ENCODE results near the gene KTN1.

KTN1 gene

GRCh38 chr14:55547650-55548315 lies 32.2 kb upstream of the KTN1 start:
- DNase-seq (ENCODE audit: low read depth) = no peak
- no peak overlapping the region for H3K4me3 ChIP-seq (ENCODE audit: low read depth, low read length)
- TF ChIP-seq, protein P1, sequence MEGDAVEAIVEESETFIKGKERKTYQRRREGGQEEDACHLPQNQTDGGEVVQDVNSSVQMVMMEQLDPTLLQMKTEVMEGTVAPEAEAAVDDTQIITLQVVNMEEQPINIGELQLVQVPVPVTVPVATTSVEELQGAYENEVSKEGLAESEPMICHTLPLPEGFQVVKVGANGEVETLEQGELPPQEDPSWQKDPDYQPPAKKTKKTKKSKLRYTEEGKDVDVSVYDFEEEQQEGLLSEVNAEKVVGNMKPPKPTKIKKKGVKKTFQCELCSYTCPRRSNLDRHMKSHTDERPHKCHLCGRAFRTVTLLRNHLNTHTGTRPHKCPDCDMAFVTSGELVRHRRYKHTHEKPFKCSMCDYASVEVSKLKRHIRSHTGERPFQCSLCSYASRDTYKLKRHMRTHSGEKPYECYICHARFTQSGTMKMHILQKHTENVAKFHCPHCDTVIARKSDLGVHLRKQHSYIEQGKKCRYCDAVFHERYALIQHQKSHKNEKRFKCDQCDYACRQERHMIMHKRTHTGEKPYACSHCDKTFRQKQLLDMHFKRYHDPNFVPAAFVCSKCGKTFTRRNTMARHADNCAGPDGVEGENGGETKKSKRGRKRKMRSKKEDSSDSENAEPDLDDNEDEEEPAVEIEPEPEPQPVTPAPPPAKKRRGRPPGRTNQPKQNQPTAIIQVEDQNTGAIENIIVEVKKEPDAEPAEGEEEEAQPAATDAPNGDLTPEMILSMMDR (IDR thresholded peaks at IDR 0.05; ENCODE audit: insufficient read depth, low read depth, low read length, missing control alignments) = no peak

- no peak for DNase-seq (ENCODE audit: low read depth)
- TF ChIP-seq, protein P1 (IDR thresholded peaks at IDR 0.05; ENCODE audit: insufficient read depth, low read depth, low read length, missing control alignments) = no peak
Measured at GRCh38 chr14:55553791-55554190, 26.2 kb upstream of the KTN1 start.

GRCh38 chr14:55556929-55557623 lies 22.9 kb upstream of the KTN1 start:
- H3K4me3 ChIP-seq (ENCODE audit: low read depth, low read length) = no peak overlapping the region
- TF ChIP-seq, protein P1 (IDR thresholded peaks at IDR 0.05; ENCODE audit: insufficient read depth, low read depth, low read length, missing control alignments) = no peak
- DNase-seq (ENCODE audit: low read depth) = no peak

More at GRCh38 chr14:55553791-55554190, 26.2 kb upstream of the KTN1 start:
- H3K4me3 ChIP-seq (ENCODE audit: low read depth, low read length) = no peak overlapping the region

GRCh38 chr14:55562135-55562534 lies 17.9 kb upstream of the KTN1 start:
- DNase-seq (ENCODE audit: low read depth) = no peak
- H3K4me3 ChIP-seq (ENCODE audit: low read depth, low read length) = no peak overlapping the region
- TF ChIP-seq, protein P1 (IDR thresholded peaks at IDR 0.05; ENCODE audit: insufficient read depth, low read depth, low read length, missing control alignments) = no peak

- no peak for DNase-seq (ENCODE audit: low read depth)
- TF ChIP-seq, protein P1 (IDR thresholded peaks at IDR 0.05; ENCODE audit: insufficient read depth, low read depth, low read length, missing control alignments) = no peak
- no peak overlapping the region for H3K4me3 ChIP-seq (ENCODE audit: low read depth, low read length)
Measured at GRCh38 chr14:55568618-55569017, 11.4 kb upstream of the KTN1 start.

DNA sequence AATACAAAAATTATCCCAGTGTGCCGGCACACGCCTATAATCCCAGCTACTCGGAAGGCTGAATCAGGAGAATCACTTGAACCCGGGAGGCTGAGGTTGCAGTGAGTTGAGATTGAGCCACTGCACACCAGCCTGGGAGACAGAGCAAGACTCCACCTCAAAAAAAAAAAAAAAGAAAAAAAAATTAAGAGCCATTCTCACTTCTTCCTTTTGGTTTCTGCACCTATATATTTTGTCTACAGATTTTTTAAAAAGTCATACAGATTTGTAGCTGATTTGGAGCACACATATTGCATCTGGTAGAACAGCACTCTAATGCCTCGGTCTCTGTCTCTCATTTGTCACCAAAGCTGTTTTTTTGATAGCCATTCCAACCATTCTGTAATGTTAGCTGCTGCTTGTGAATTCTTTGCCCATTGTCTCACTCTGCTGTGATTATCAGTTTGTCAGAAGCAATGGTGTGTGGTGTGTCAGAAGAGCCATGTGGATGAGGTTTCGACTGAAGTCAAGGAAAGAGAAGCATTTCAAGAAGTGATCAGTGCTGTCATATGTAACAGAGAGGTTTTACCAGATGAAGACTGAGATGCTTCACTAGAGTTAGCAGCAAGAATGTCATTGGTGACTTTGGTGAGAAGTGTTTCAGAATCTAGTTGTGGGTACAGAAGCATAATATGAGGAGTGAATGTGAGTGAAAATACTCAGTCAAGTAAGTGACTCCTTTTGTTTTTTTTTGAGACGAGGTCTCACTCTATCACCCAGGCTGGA lies 8.7 kb upstream of the KTN1 start:
- peak; percentile 29 for DNase-seq (ENCODE audit: low read depth)
- no peak overlapping the region for H3K4me3 ChIP-seq (ENCODE audit: low read depth, low read length)
- TF ChIP-seq, protein P1 (IDR thresholded peaks at IDR 0.05; ENCODE audit: insufficient read depth, low read depth, low read length, missing control alignments) = no peak

Measured in GM12865 (cell line).